Caco-2 (cell line): Measurements from ENCODE around the gene FANCC. TPM values are rescaled to one million over a fixed set of nuclear protein-coding genes. Genes with fewer than 3 reads are reported as not detected.

Experiments
- BruUV-seq: library from RNA; stranded (reverse); fragments of 400-500 nt; replicated peaks from 2 replicates; lab custom pipeline; 2021; lab: Mats Ljungman, UMichigan
- CTCF ChIA-PET: fragments of 300-600 bp; sonication (Branson Sonifier 250); formaldehyde crosslinking; loops from one replicate; lab custom pipeline; 2022; ENCODE audit warnings: antibody characterized with exemption; lab: Charles Lee
- POLR2A ChIA-PET: fragments of 300-600 bp; sonication (Branson Sonifier 250); formaldehyde crosslinking; loops from one replicate; lab custom pipeline; 2022; ENCODE audit warnings: antibody characterized with exemption; lab: Charles Lee
- DNase-seq, 2 experiments: peaks; one replicate each; pipeline versions ENCODE4 v3.0.0 to v3.0.0-alpha.2; 2020 to 2022
- H3K27me3 ChIP-seq: replicated peaks from 2 replicates; pipeline ENCODE4 v1.6.0; 2011; ENCODE audit warnings: low read length; ENCODE audit not compliant: control insufficient read depth, insufficient read depth
- H3K36me3 ChIP-seq: 2 replicates; pipeline ENCODE4 v1.5.1; 2011; ENCODE audit warnings: low read length; ENCODE audit not compliant: control insufficient read depth, insufficient read depth
- H3K4me1 ChIP-seq: fragments of 250-450 bp; sonication (Bioruptor Pico); 2 replicates; pipeline ENCODE4 v1.5.1; 2020; ENCODE audit warnings: mild to moderate bottlenecking
- H3K4me3 ChIP-seq: 2 replicates; pipeline ENCODE4 v1.5.1; 2011; ENCODE audit warnings: low read depth, mild to moderate bottlenecking, control low read depth, low read length
- H3K9me3 ChIP-seq: fragments of 250-450 bp; sonication (Bioruptor Pico); 2 replicates; pipeline ENCODE4 v1.5.1; 2020; ENCODE audit warnings: mild to moderate bottlenecking, moderate library complexity
- H3K27ac Mint-ChIP-seq: one replicate; pipeline ENCODE4 v1.8.0; 2022; ENCODE audit warnings: mixed read lengths; ENCODE audit not compliant: unreplicated experiment
- H3K27me3 Mint-ChIP-seq: one replicate; pipeline ENCODE4 v1.8.0; 2022; ENCODE audit warnings: mixed read lengths; ENCODE audit not compliant: insufficient read depth, unreplicated experiment
- H3K36me3 Mint-ChIP-seq: one replicate; pipeline ENCODE4 v1.8.0; 2022; ENCODE audit warnings: mild to moderate bottlenecking, mixed read lengths; ENCODE audit not compliant: insufficient read depth, unreplicated experiment
- H3K4me1 Mint-ChIP-seq: one replicate; pipeline ENCODE4 v1.8.0; 2022; ENCODE audit warnings: low read depth, mixed read lengths; ENCODE audit not compliant: unreplicated experiment
- H3K4me3 Mint-ChIP-seq: one replicate; pipeline ENCODE4 v1.8.0; 2022; ENCODE audit warnings: mild to moderate bottlenecking, moderate library complexity, mixed read lengths; ENCODE audit not compliant: unreplicated experiment
- H3K9me3 Mint-ChIP-seq: one replicate; pipeline ENCODE4 v1.8.0; 2022; ENCODE audit warnings: mixed read lengths; ENCODE audit not compliant: unreplicated experiment
- CTCF ChIP-seq, 2 experiments: fragments of 200-600 bp in 1 of 2; IDR thresholded peaks; 1 replicate in 1 of 2; 2 replicates in 1 of 2; pipeline versions ENCODE4 v1.5.1 to v1.8.0; 2011 to 2022; ENCODE audit warnings: antibody characterized with exemption in 1 of 2, control low read depth in 1 of 2, inconsistent platforms in 1 of 2, low read depth in 1 of 2, low read length in 1 of 2, mild to moderate bottlenecking in 1 of 2, moderate library complexity in 1 of 2; ENCODE audit not compliant: insufficient read depth in 1 of 2, severe bottlenecking in 1 of 2, unreplicated experiment in 1 of 2
- intact Hi-C: fragments of 100-400 bp; cut with micrococcal nuclease; formaldehyde crosslinking; loops from one replicate; pipeline ENCODE4 v1.10.0; 2022; ENCODE audit not compliant: unreplicated experiment
- total RNA-seq: library from RNA; stranded (reverse); gene quantifications from 2 replicates; pipeline ENCODE4 v1.2.3, GENCODE V29; 2022

FANCC gene
- total RNA-seq, 1 experiment from 2014 or later: 29.2 TPM

- peaks cover 17% of the 10 kb centered on the region for H3K36me3 Mint-ChIP-seq
- Histone ChIP-seq H3K4me3 (no peak overlapping the region), H3K4me1 (no peaks in the 10 kb centered on the region), H3K27me3 (no peaks in the 10 kb centered on the region), H3K36me3 (no peaks in the 10 kb centered on the region; the same call in 1 of the 2 replicates), H3K9me3 (no peaks in the 10 kb centered on the region)
- no peaks in the 10 kb centered on the region for H3K27me3 Mint-ChIP-seq
- H3K4me1 Mint-ChIP-seq: no peaks in the 10 kb centered on the region
- no peak for TF ChIP-seq CTCF (IDR thresholded peaks at IDR 0.05; ENCODE audit: insufficient read depth in 1 of 2, low read depth in 1 of 2, low read length in 1 of 2, severe bottlenecking in 1 of 2, unreplicated experiment in 1 of 2)
- no peak for DNase-seq
- H3K9me3 Mint-ChIP-seq: no peaks in the 10 kb centered on the region
- H3K27ac Mint-ChIP-seq: no peak overlapping the region
- ChIA-PET POLR2A (no interaction called here), CTCF (no interaction called here)
- BruUV-seq: no TSS peak
- intact Hi-C loops: no loop called here
- no peak overlapping the region for H3K4me3 Mint-ChIP-seq
Observed at GRCh38 chr9:95140821-95141220, 176.7 kb downstream of the FANCC start.

GRCh38 chr9:95139126-95139525 is 178.4 kb downstream of the FANCC start:
- no peaks in the 10 kb centered on the region for H3K4me1 ChIP-seq
- no peaks in the 10 kb centered on the region; the same call in 1 of the 2 replicates for H3K36me3 ChIP-seq
- H3K4me1 Mint-ChIP-seq: no peaks in the 10 kb centered on the region
- H3K36me3 Mint-ChIP-seq: no peaks in the 10 kb centered on the region
- intact Hi-C loops: loop anchor here (2.0 kb wide), 1 partner anchor 130 kb away; no protein-coding TSS in a partner anchor
- H3K27ac Mint-ChIP-seq: no peak overlapping the region
- no peak overlapping the region for H3K4me3 Mint-ChIP-seq
- no peaks in the 10 kb centered on the region for H3K27me3 Mint-ChIP-seq
- H3K4me3 ChIP-seq: no peak overlapping the region
- CTCF ChIA-PET: no interaction called here
- no peak for DNase-seq
- BruUV-seq: no TSS peak
- no peak for TF ChIP-seq CTCF (IDR thresholded peaks at IDR 0.05; ENCODE audit: insufficient read depth in 1 of 2, low read depth in 1 of 2, low read length in 1 of 2, severe bottlenecking in 1 of 2, unreplicated experiment in 1 of 2)
- no peaks in the 10 kb centered on the region for H3K27me3 ChIP-seq
- H3K9me3 ChIP-seq: no peaks in the 10 kb centered on the region
- POLR2A ChIA-PET: no interaction called here
- H3K9me3 Mint-ChIP-seq: no peaks in the 10 kb centered on the region

- no peaks in the 10 kb centered on the region for H3K9me3 Mint-ChIP-seq
- no peak overlapping the region for H3K4me3 Mint-ChIP-seq
- H3K27me3 Mint-ChIP-seq: no peaks in the 10 kb centered on the region
- H3K4me1 Mint-ChIP-seq: no peaks in the 10 kb centered on the region
- Histone ChIP-seq H3K9me3 (no peaks in the 10 kb centered on the region), H3K27me3 (no peaks in the 10 kb centered on the region), H3K36me3 (no peaks in the 10 kb centered on the region), H3K4me1 (no peaks in the 10 kb centered on the region), H3K4me3 (no peak overlapping the region)
- no TSS peak for BruUV-seq
- POLR2A ChIA-PET: no interaction called here
- CTCF ChIA-PET: no interaction called here
- DNase-seq: no peak
- H3K27ac Mint-ChIP-seq: no peak overlapping the region
- no peaks in the 10 kb centered on the region for H3K36me3 Mint-ChIP-seq
- intact Hi-C loops: loop anchor here (2.0 kb wide), 1 partner anchor 130 kb away; no protein-coding TSS in a partner anchor
- no peak for TF ChIP-seq CTCF (IDR thresholded peaks at IDR 0.05; ENCODE audit: insufficient read depth in 1 of 2, low read depth in 1 of 2, low read length in 1 of 2, severe bottlenecking in 1 of 2, unreplicated experiment in 1 of 2)
Observed at GRCh38 chr9:95138474-95138873, 179.0 kb downstream of the FANCC start.
